Measurements from ENCODE around the gene YARS1. TPM values are rescaled to one million over a fixed set of nuclear protein-coding genes. Genes with fewer than 3 reads are reported as not detected.

Gene YARS1
- total and polyA plus RNA-seq, 3 donors from 2014 or later, result 79.8 to 110 (median 96.6) TPM

DNA sequence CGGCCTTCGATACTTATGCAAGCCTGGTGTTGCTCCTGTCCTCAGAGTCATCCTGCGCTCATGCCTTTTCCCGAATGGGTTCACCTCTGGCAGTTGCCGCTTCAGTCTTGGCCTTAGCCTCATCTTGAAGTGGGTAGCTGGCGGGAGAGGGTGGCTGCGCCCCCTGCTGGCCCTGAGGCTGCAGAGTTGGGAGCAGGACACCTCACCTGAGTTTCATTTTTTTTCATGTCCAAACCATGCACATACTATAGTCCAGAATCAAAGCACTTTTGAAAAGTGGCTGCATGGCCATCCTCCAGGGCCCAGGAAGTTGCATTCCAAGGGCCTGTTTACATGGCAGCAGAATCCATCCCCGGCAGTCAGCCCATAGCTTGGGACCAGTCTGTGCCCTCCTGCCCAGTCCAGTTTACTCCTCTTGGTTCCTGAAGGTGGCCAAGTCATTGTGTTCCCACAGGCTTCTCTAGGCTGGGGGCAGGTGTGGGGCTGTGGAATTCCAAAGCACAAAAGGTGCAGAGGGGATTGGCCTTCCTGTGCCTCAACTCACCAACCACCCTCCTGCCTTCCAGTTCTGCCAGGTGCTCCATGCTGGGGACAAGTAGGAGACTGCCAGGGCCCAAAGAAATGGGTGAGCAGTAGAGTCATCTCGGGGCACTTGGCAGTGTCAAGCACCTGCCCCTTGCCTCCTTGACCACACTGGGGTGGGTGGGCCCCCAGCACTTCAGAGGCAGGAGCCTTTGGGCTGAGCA, 44.0 kb downstream of the YARS1 start:
- intact Hi-C loops (cut with DNase I; ENCODE audit: low total_unique reads), result no loop called here
- Histone ChIP-seq H3K9me3 (no peaks in the 10 kb centered on the region), H3K36me3 (ENCODE audit: low read depth, missing control alignments) (no peaks in the 10 kb centered on the region), H3K27ac (no peak overlapping the region), H3K27me3 (no peaks in the 10 kb centered on the region), H3K4me1 (peaks cover 6% of the 10 kb centered on the region), H3K4me3 (no peak overlapping the region)
- TF ChIP-seq POLR2A (IDR thresholded peaks at IDR 0.05), result no peak
- TF ChIP-seq, protein P1, sequence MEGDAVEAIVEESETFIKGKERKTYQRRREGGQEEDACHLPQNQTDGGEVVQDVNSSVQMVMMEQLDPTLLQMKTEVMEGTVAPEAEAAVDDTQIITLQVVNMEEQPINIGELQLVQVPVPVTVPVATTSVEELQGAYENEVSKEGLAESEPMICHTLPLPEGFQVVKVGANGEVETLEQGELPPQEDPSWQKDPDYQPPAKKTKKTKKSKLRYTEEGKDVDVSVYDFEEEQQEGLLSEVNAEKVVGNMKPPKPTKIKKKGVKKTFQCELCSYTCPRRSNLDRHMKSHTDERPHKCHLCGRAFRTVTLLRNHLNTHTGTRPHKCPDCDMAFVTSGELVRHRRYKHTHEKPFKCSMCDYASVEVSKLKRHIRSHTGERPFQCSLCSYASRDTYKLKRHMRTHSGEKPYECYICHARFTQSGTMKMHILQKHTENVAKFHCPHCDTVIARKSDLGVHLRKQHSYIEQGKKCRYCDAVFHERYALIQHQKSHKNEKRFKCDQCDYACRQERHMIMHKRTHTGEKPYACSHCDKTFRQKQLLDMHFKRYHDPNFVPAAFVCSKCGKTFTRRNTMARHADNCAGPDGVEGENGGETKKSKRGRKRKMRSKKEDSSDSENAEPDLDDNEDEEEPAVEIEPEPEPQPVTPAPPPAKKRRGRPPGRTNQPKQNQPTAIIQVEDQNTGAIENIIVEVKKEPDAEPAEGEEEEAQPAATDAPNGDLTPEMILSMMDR (IDR thresholded peaks at IDR 0.05), result peak; percentile 90 to 91 (median 91)
- peak; percentile 89 for DNase-seq
- 46 to 61% methylated on average over 9 of the region's 9 CpGs for WGBS, 2 donors

DNA sequence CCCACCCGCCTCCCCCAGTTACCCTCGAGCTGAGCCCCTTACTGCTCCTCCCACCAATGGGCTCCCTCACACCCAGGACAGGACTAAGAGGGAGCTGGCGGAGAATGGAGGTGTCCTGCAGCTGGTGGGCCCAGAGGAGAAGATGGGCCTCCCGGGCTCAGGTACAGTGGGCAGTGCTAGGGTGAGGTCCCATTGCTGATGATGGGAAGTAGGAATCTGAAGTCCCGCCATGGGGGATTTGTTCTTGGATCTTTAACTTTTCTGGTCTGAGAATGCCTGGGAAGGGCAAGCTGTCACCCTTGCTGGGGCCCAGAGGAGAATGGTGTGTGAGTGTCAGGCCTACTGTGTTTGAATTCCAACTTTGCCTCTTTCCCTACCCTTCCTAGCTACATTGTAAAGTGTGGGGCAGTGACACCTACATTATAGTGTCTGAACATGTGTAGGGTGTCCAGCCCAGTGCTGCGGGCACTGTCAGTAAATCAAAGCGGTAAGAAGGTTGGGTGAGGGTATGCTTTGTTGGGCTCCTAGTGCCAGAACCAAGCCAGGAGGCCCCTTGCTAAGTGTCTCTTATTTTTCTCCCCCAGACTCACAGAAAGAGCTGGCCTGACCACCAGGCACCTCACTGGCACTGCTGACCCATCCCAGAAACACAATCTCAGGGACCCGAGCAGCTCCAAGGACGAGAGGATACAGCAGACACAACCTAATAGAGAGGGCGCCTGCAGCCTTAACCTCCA, 44.7 kb downstream of the YARS1 start:
- H3K36me3 ChIP-seq (ENCODE audit: low read depth, missing control alignments), result no peaks in the 10 kb centered on the region
- intact Hi-C loops (cut with DNase I; ENCODE audit: low total_unique reads), result no loop called here
- TF ChIP-seq, protein P1 (IDR thresholded peaks at IDR 0.05), result no peak
- TF ChIP-seq POLR2A (IDR thresholded peaks at IDR 0.05), result no peak
- H3K4me3 ChIP-seq, result no peak overlapping the region
- DNase-seq, result no peak
- no peaks in the 10 kb centered on the region for H3K9me3 ChIP-seq
- 79 to 87% methylated on average over 8 to 10 of the region's 10 CpGs for WGBS, 2 donors
- H3K27me3 ChIP-seq, result no peaks in the 10 kb centered on the region
- peak overlapping the region in 1 of 2 donors; percentile 18 for H3K27ac ChIP-seq
- H3K4me1 ChIP-seq, result peaks cover 13% of the 10 kb centered on the region

DNA sequence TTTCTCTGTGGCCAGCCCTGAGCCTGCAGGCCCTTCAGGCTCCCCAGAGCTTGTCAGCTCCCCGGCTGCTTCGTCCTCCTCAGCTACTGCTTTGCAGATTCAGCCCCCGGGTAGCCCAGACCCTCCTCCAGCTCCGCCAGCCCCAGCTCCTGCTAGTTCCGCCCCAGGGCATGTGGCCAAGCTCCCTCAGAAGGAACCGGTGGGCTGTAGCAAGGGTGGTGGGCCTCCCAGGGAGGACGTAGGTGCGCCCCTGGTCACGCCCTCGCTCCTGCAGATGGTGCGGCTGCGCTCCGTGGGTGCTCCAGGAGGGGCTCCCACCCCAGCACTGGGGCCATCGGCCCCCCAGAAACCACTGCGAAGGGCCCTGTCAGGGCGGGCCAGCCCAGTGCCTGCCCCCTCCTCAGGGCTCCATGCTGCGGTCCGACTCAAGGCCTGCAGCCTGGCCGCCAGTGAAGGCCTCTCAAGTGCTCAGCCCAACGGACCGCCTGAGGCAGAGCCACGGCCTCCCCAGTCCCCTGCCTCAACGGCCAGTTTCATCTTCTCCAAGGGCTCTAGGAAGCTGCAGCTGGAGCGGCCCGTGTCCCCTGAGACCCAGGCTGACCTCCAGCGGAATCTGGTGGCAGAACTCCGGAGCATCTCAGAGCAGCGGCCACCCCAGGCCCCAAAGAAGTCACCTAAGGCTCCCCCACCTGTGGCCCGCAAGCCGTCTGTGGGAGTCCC, 45.4 kb downstream of the YARS1 start:
- Histone ChIP-seq H3K4me3 (no peak overlapping the region), H3K27me3 (no peaks in the 10 kb centered on the region), H3K27ac (peak overlapping the region in 1 of 2 donors; percentile 18), H3K36me3 (ENCODE audit: low read depth, missing control alignments) (no peaks in the 10 kb centered on the region), H3K4me1 (peaks cover 21% of the 10 kb centered on the region), H3K9me3 (no peaks in the 10 kb centered on the region)
- intact Hi-C loops (cut with DNase I; ENCODE audit: low total_unique reads), result no loop called here
- no peak for TF ChIP-seq POLR2A (IDR thresholded peaks at IDR 0.05)
- TF ChIP-seq, protein P1 (IDR thresholded peaks at IDR 0.05), result no peak
- DNase-seq, result no peak
- WGBS, 2 donors, result 72 to 81% methylated on average over 5 to 30 of the region's 30 CpGs

DNA sequence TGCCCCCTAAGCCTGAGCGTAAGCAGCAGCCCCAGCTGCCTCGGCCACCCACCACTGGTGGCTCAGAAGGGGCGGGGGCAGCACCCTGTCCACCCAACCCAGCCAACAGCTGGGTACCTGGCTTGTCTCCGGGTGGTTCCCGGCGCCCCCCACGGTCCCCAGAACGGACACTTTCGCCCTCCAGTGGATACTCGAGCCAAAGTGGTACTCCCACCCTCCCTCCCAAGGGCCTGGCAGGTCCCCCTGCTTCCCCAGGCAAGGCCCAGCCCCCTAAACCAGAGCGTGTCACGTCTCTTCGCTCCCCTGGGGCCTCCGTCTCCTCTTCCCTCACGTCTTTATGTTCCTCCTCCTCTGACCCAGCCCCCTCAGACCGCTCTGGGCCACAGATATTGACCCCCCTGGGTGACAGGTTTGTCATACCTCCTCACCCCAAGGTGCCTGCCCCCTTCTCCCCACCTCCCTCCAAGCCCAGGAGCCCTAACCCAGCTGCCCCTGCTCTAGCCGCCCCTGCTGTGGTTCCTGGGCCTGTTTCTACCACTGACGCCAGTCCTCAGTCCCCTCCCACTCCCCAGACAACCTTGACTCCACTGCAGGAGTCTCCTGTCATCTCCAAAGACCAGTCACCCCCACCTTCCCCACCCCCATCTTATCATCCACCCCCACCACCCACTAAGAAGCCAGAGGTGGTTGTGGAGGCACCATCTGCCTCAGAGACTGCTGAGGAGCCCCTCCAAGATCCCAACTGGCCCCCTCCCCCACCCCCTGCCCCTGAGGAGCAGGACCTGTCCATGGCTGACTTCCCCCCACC, 46.2 kb downstream of the YARS1 start:
- DNase-seq, result no peak

More for the DNA sequence above, 46.2 kb downstream of the YARS1 start:
- no peak for TF ChIP-seq POLR2A (IDR thresholded peaks at IDR 0.05)
- TF ChIP-seq, protein P1 (IDR thresholded peaks at IDR 0.05), result no peak
- no peak overlapping the region for H3K27ac ChIP-seq
- no peaks in the 10 kb centered on the region for H3K9me3 ChIP-seq
- no peaks in the 10 kb centered on the region for H3K36me3 ChIP-seq (ENCODE audit: low read depth, missing control alignments)
- intact Hi-C loops (cut with DNase I; ENCODE audit: low total_unique reads), result no loop called here
- H3K4me3 ChIP-seq, result no peak overlapping the region
- H3K4me1 ChIP-seq, result peaks cover 28% of the 10 kb centered on the region
- no peaks in the 10 kb centered on the region for H3K27me3 ChIP-seq
- WGBS, 2 donors, result 74 to 77% methylated on average over 9 to 18 of the region's 18 CpGs
